HEK293 (cell line): ENCODE measurements around the gene CA12.

Source experiments
- REST ChIP-seq: fragments of 450-650 bp; formaldehyde crosslinking; IDR thresholded peaks from 2 replicates; pipeline ENCODE4 v1.5.1; 2016; ENCODE audit warnings: missing biosample characterization, missing genetic modification characterization
- ZBTB8A ChIP-seq: fragments of 450-650 bp; formaldehyde crosslinking; IDR thresholded peaks from 2 replicates; pipeline ENCODE4 v1.5.1; 2016; ENCODE audit warnings: missing biosample characterization, missing genetic modification characterization
- ZNF169 ChIP-seq: fragments of 450-650 bp; formaldehyde crosslinking; IDR thresholded peaks from 2 replicates; pipeline ENCODE4 v1.5.1; 2016; ENCODE audit warnings: missing biosample characterization, missing genetic modification characterization
- ZNF416 ChIP-seq: fragments of 450-650 bp; formaldehyde crosslinking; IDR thresholded peaks from 2 replicates; pipeline ENCODE4 v1.5.1; 2016; ENCODE audit warnings: missing biosample characterization, missing genetic modification characterization
- ZNF423 ChIP-seq: fragments of 450-650 bp; formaldehyde crosslinking; IDR thresholded peaks from 2 replicates; pipeline ENCODE4 v1.5.1; 2016; ENCODE audit warnings: missing biosample characterization, missing genetic modification characterization
- ZNF433 ChIP-seq: fragments of 450-650 bp; formaldehyde crosslinking; IDR thresholded peaks from 2 replicates; pipeline ENCODE4 v1.5.1; 2016; ENCODE audit warnings: missing biosample characterization, missing genetic modification characterization, low read depth
- ZNF660 ChIP-seq: fragments of 450-650 bp; IDR thresholded peaks from 2 replicates; pipeline ENCODE4 v1.5.1; 2018; ENCODE audit warnings: missing biosample characterization, mild to moderate bottlenecking, missing genetic modification characterization
- TF ChIP-seq, protein P1 (sequence below): fragments of 450-650 bp; formaldehyde crosslinking; IDR thresholded peaks from 2 replicates; pipeline ENCODE4 v1.5.1; 2016; ENCODE audit warnings: missing biosample characterization, missing genetic modification characterization

GRCh38 chr15:63337046-63337445, 44.6 kb downstream of the CA12 start:
- TF ChIP-seq ZNF660 (no peak), ZBTB8A (tag by site-specific recombination) (no peak), REST (tag by site-specific recombination) (no peak), ZNF433 (tag by site-specific recombination) (no peak), ZNF423 (tag by site-specific recombination) (no peak), ZNF169 (no peak), ZNF416 (tag by site-specific recombination) (no peak)
- TF ChIP-seq, protein P1, sequence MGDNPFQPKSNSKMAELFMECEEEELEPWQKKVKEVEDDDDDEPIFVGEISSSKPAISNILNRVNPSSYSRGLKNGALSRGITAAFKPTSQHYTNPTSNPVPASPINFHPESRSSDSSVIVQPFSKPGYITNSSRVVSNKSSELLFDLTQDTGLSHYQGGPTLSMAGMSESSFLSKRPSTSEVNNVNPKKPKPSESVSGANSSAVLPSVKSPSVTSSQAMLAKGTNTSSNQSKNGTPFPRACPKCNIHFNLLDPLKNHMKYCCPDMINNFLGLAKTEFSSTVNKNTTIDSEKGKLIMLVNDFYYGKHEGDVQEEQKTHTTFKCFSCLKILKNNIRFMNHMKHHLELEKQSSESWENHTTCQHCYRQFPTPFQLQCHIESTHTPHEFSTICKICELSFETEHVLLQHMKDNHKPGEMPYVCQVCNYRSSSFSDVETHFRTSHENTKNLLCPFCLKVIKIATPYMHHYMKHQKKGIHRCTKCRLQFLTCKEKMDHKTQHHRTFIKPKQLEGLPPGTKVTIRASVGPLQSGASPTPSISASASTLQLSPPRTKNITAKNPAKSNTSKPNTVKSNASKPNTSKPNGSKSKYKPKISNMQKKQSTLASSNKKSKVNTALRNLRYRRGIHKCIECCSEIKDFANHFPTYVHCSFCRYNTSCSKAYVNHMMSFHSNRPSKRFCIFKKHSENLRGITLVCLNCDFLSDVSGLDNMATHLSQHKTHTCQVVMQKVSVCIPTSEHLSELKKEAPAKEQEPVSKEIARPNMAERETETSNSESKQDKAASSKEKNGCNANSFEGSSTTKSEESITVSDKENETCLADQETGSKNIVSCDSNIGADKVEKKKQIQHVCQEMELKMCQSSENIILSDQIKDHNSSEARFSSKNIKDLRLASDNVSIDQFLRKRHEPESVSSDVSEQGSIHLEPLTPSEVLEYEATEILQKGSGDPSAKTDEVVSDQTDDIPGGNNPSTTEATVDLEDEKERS (tag by site-specific recombination): no peak
